CD14-positive monocyte (primary cell): ENCODE data around the gene TRABD. TPM values are rescaled to one million over a fixed set of nuclear protein-coding genes. Genes with fewer than 3 reads are reported as not detected.

Source experiments
- DNase-seq, 3 donors: peaks; one replicate each; pipeline ENCODE4 v3.0.0-alpha.2; 2011 to 2022
- H2AFZ ChIP-seq: 2 replicates; pipeline ENCODE4 v1.6.0; 2012; ENCODE audit warnings: mild to moderate bottlenecking, low read depth, low read length, inconsistent platforms; ENCODE audit not compliant: insufficient read depth, poor library complexity, severe bottlenecking
- H3K27ac ChIP-seq, 2 donors: 1 replicate in 1 of 2; 2 replicates in 1 of 2; pipeline ENCODE4 v1.5.1; 2012 to 2013; ENCODE audit warnings: low read length in 2 of 2, control low read depth in 1 of 2, inconsistent platforms in 1 of 2, low read depth in 1 of 2, mild to moderate bottlenecking in 1 of 2
- H3K27me3 ChIP-seq, 2 donors: one replicate each; pipeline versions ENCODE4 v1.6.0 to v1.6.1; 2011 to 2013; ENCODE audit warnings: low read length in 2 of 2; ENCODE audit not compliant: control insufficient read depth in 2 of 2, insufficient read depth in 2 of 2
- H3K36me3 ChIP-seq, 2 donors: replicated peaks in 1 of 2; 1 replicate in 1 of 2; 2 replicates in 1 of 2; pipeline versions ENCODE4 v1.5.1 to v1.6.1; 2012 to 2013; ENCODE audit warnings: low read length in 2 of 2, control low read depth in 1 of 2, inconsistent platforms in 1 of 2, mild to moderate bottlenecking in 1 of 2; ENCODE audit not compliant: insufficient read depth in 2 of 2, control insufficient read depth in 1 of 2
- H3K4me1 ChIP-seq, 2 donors: 1 replicate in 1 of 2; 2 replicates in 1 of 2; pipeline versions ENCODE4 v1.5.1 to v1.6.1; 2012 to 2013; ENCODE audit warnings: low read length in 2 of 2, control low read depth in 1 of 2, inconsistent platforms in 1 of 2, mild to moderate bottlenecking in 1 of 2, moderate library complexity in 1 of 2; ENCODE audit not compliant: insufficient read depth in 2 of 2, control insufficient read depth in 1 of 2
- H3K4me2 ChIP-seq: replicated peaks from 2 replicates; pipeline ENCODE3; 2012; ENCODE audit warnings: low read length, moderate library complexity, mild to moderate bottlenecking; ENCODE audit not compliant: poor library complexity, severe bottlenecking; ENCODE audit errors: extremely low read depth
- H3K4me3 ChIP-seq, 3 experiments: fragments of 200-600 bp in 1 of 3; sonication (generic) in 1 of 3; replicated peaks in 1 of 3; 1 replicate in 2 of 3; 2 replicates in 1 of 3; pipeline ENCODE4 v1.5.1; 2011 to 2013; ENCODE audit warnings: low read length in 3 of 3, mild to moderate bottlenecking in 3 of 3, control low read depth in 2 of 3, low read depth in 2 of 3, inconsistent platforms in 1 of 3, moderate library complexity in 1 of 3
- H3K79me2 ChIP-seq: 2 replicates; pipeline ENCODE4 v1.6.0; 2012; ENCODE audit warnings: mild to moderate bottlenecking, control low read depth, inconsistent platforms, low read length, moderate library complexity; ENCODE audit not compliant: insufficient read depth
- H3K9ac ChIP-seq: 2 replicates; pipeline ENCODE4 v1.6.0; 2017; ENCODE audit warnings: low read length, mild to moderate bottlenecking; ENCODE audit not compliant: insufficient read depth, poor library complexity, severe bottlenecking
- H3K9me3 ChIP-seq, 2 donors: replicated peaks in 1 of 2; 1 replicate in 1 of 2; 2 replicates in 1 of 2; pipeline versions ENCODE4 v1.5.1 to v1.6.1; 2012 to 2013; ENCODE audit warnings: low read length in 2 of 2, control low read depth in 1 of 2; ENCODE audit not compliant: control insufficient read depth in 1 of 2, insufficient read depth in 1 of 2
- H4K20me1 ChIP-seq: 2 replicates; pipeline ENCODE4 v1.6.0; 2012; ENCODE audit warnings: mild to moderate bottlenecking, low read length, control low read depth, moderate library complexity; ENCODE audit not compliant: insufficient read depth
- H3K27ac Mint-ChIP-seq, 7 donors: one replicate each; pipeline ENCODE4 v1.8.0; 2020; ENCODE audit warnings: mild to moderate bottlenecking in 7 of 7, mixed read lengths in 7 of 7, moderate library complexity in 6 of 7, inconsistent platforms in 2 of 7
- H3K27me3 Mint-ChIP-seq, 3 donors: one replicate each; pipeline ENCODE4 v1.8.0; 2021 to 2022; ENCODE audit warnings: low read depth in 3 of 3, mild to moderate bottlenecking in 3 of 3, mixed read lengths in 3 of 3, moderate library complexity in 3 of 3, inconsistent platforms in 1 of 3
- H3K36me3 Mint-ChIP-seq, 2 donors: one replicate each; pipeline ENCODE4 v1.8.0; 2020; ENCODE audit warnings: mixed read lengths in 2 of 2, inconsistent platforms in 1 of 2, mild to moderate bottlenecking in 1 of 2
- H3K4me1 Mint-ChIP-seq: one replicate; pipeline ENCODE4 v1.8.0; 2020; ENCODE audit warnings: mild to moderate bottlenecking, mixed read lengths
- H3K4me3 Mint-ChIP-seq, 2 donors: one replicate each; pipeline ENCODE4 v1.8.0; 2020; ENCODE audit warnings: mild to moderate bottlenecking in 2 of 2, mixed read lengths in 2 of 2, moderate library complexity in 1 of 2
- H3K9me3 Mint-ChIP-seq, 7 donors: one replicate each; pipeline ENCODE4 v1.8.0; 2020 to 2022; ENCODE audit warnings: mixed read lengths in 7 of 7, mild to moderate bottlenecking in 6 of 7, moderate library complexity in 6 of 7, inconsistent platforms in 2 of 7
- WGBS: methylation state at CpG from one replicate; pipeline ENCODE4 v1.1.5; 2013; ENCODE audit warnings: missing lambda C conversion rate; ENCODE audit not compliant: insufficient coverage; 5-methylcytosine and 5-hydroxymethylcytosine counted together
- intact Hi-C, 2 donors: fragments of 100-400 bp; cut with micrococcal nuclease; formaldehyde crosslinking; loops; one replicate each; pipeline versions ENCODE4 v1.15.0 to v1.15.1; 2023
- polyA plus RNA-seq, 3 donors: library from polyadenylated mRNA; depleted of rRNA in 1 of 3; unstranded in 2 of 3; stranded (reverse) in 1 of 3; fragments of 300-500 nt in 2 of 3; fragments of >200 nt in 1 of 3; fragmentation: Illumina TruSeq in 2 of 3; gene quantifications; 1 replicate in 2 of 3; 2 replicates in 1 of 3; pipeline ENCODE4 v1.2.3, GENCODE V29; 2012 to 2021
- TF ChIP-seq, protein P1 (sequence below): fragments of 200-600 bp; IDR thresholded peaks from one replicate; pipeline ENCODE4 v1.8.0; 2022; ENCODE audit warnings: antibody characterized with exemption, mild to moderate bottlenecking

TRABD gene
- polyA plus RNA-seq, 3 donors, result 34.5 to 240 (median 39.3) TPM

- Histone ChIP-seq H3K9ac (no peak overlapping the region), H3K79me2 (no peaks in the 10 kb centered on the region), H3K9me3 (no peaks in the 10 kb centered on the region), H3K4me2 (no peak overlapping the region), H3K27ac (no peak overlapping the region), H2AFZ (no peak overlapping the region), H3K4me3 (no peak overlapping the region), H3K36me3 (no peaks in the 10 kb centered on the region), H4K20me1 (no peaks in the 10 kb centered on the region), H3K4me1 (peaks cover 7 to 8% of the 10 kb centered on the region in 2 donors), H3K27me3 (no peaks in the 10 kb centered on the region)
- intact Hi-C loops, result no loop called here
- Mint-ChIP-seq H3K36me3 (no peaks in the 10 kb centered on the region), H3K4me3 (no peak overlapping the region), H3K4me1 (peaks cover 17% of the 10 kb centered on the region), H3K27me3 (peaks cover 0 to 1% (median 0%) of the 10 kb centered on the region in 3 donors), H3K9me3 (peaks cover 0 to 2% (median 0%) of the 10 kb centered on the region in 7 donors), H3K27ac (no peak overlapping the region)
- TF ChIP-seq, protein P1, sequence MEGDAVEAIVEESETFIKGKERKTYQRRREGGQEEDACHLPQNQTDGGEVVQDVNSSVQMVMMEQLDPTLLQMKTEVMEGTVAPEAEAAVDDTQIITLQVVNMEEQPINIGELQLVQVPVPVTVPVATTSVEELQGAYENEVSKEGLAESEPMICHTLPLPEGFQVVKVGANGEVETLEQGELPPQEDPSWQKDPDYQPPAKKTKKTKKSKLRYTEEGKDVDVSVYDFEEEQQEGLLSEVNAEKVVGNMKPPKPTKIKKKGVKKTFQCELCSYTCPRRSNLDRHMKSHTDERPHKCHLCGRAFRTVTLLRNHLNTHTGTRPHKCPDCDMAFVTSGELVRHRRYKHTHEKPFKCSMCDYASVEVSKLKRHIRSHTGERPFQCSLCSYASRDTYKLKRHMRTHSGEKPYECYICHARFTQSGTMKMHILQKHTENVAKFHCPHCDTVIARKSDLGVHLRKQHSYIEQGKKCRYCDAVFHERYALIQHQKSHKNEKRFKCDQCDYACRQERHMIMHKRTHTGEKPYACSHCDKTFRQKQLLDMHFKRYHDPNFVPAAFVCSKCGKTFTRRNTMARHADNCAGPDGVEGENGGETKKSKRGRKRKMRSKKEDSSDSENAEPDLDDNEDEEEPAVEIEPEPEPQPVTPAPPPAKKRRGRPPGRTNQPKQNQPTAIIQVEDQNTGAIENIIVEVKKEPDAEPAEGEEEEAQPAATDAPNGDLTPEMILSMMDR, result no peak
- no peak for DNase-seq
- 91% methylated on average over 4 of the region's 4 CpGs for WGBS
Observed at GRCh38 chr22:50138041-50138440, 47.7 kb upstream of the TRABD start.

DNA sequence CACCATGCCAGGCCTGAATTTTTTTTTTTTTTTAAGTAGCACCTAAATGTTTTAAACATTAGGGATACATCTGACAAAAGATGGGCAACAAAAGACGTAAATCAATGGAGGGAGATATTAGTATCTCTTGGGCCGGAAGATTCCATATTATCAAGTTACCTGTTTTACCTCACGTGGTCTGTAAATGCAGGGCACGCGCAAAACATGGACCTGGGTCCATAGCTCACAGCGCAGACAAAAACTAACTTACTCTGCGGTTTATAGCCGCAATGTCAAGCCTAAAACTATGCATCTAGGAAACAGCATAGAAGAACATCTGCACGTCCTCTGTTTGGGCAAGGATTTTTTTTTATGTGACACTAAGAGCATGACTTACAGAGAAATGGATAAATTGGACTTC lies 46.7 kb upstream of the TRABD start:
- no peak overlapping the region for H3K27ac Mint-ChIP-seq
- Histone ChIP-seq H3K79me2 (no peaks in the 10 kb centered on the region), H3K9me3 (no peaks in the 10 kb centered on the region), H3K9ac (no peak overlapping the region), H3K4me1 (peaks cover 16 to 17% of the 10 kb centered on the region in 2 donors), H4K20me1 (no peaks in the 10 kb centered on the region), H3K27me3 (no peaks in the 10 kb centered on the region), H3K36me3 (no peaks in the 10 kb centered on the region), H3K27ac (no peak overlapping the region), H3K4me3 (no peak overlapping the region), H2AFZ (no peak overlapping the region), H3K4me2 (no peak overlapping the region)
- TF ChIP-seq, protein P1, result no peak
- WGBS, result 88% methylated on average over 3 of the region's 9 CpGs
- H3K4me1 Mint-ChIP-seq, result peaks cover 26% of the 10 kb centered on the region
- H3K27me3 Mint-ChIP-seq, result peaks cover 0 to 2% (median 1%) of the 10 kb centered on the region in 3 donors
- no peak for DNase-seq
- H3K4me3 Mint-ChIP-seq, result no peak overlapping the region
- intact Hi-C loops, result no loop called here
- H3K9me3 Mint-ChIP-seq, result peaks cover 0 to 2% (median 0%) of the 10 kb centered on the region in 7 donors
- no peaks in the 10 kb centered on the region for H3K36me3 Mint-ChIP-seq
